ENCODE measurements around the gene COL5A1.

GRCh38 chr9:134779640-134780039 lies 138.0 kb downstream of the COL5A1 start:
- TF ChIP-seq, protein P1, sequence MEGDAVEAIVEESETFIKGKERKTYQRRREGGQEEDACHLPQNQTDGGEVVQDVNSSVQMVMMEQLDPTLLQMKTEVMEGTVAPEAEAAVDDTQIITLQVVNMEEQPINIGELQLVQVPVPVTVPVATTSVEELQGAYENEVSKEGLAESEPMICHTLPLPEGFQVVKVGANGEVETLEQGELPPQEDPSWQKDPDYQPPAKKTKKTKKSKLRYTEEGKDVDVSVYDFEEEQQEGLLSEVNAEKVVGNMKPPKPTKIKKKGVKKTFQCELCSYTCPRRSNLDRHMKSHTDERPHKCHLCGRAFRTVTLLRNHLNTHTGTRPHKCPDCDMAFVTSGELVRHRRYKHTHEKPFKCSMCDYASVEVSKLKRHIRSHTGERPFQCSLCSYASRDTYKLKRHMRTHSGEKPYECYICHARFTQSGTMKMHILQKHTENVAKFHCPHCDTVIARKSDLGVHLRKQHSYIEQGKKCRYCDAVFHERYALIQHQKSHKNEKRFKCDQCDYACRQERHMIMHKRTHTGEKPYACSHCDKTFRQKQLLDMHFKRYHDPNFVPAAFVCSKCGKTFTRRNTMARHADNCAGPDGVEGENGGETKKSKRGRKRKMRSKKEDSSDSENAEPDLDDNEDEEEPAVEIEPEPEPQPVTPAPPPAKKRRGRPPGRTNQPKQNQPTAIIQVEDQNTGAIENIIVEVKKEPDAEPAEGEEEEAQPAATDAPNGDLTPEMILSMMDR (IDR thresholded peaks at IDR 0.05) = no peak
- TF ChIP-seq POLR2AphosphoS5 (IDR thresholded peaks at IDR 0.05) (no peak), POLR2A (IDR thresholded peaks at IDR 0.05) (no peak), EP300 (IDR thresholded peaks at IDR 0.05; ENCODE audit: low read depth) (no peak)
